Hematopoietic multipotent progenitor cell treated with erythropoietin and hydrocortisone succinate and interleukin-3 and kit ligand, for 15 days (in vitro differentiated cells): ENCODE results near the gene TSC22D1.
"Not testable (repeated sequence)": the region's sequence is repeated elsewhere in the genome, so short reads cannot be mapped to it uniquely, and the experiment has no call there.

Experiments
- DNase-seq: peaks from one replicate; pipeline ENCODE4 v3.0.0-alpha.2; 2015; ENCODE audit warnings: low spot score

Gene TSC22D1

DNA sequence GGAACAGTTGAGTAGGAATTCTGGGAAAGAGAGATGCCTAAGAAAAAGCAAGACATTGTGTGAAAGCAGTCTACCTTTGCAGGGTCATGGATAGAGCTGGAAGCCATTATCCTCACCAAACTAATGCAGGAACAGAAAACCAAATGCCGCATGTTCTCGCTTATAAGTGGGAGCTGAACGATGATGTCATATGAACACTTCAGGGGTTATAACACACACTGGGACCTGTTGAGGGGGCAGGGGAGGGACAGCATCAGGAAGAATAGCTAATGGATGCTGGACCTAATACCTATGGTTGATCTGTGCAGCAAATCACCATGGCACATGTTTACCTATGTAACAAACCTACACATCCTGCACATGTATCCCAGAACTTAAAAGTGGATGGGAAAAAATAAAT lies 69.9 kb downstream of the TSC22D1 start:
- no peak for DNase-seq

DNA sequence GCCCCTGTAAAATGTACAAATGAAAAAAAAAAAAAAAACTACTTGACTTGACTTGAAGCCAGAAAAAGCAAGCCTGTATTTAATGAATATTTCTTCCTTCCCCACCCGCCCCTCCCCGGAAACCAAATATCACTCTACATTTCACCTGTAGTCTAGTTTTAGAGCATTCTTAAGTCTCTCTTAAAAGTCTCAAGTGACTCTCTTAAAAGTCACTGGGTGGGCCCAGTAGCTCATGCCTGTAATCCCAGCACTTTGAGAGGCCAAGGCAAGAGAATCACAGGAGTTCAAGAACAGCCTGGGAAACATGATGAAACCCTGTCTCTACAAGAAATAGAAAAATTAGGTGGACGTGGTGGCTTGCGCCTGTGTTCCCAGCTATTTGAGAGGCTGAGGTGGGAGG lies 72.0 kb downstream of the TSC22D1 start:
- no peak for DNase-seq

DNA sequence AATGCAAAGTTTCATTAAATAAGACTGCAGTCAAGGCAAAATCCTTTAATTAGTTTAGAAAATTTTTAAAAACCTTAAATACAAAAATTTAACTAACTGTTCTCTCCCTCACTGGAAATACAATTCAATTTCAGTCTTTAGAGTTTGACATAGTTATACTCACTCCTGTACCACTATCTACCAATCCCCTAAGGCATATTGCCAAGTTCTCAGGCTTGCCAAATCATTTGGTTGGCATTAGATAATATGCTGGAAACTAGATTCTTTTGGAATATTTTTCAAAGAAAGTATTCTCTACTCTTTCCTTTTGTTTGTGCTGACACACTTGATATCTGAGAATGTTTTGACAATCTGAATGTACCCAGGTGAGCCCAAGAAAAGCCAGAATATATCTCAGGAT lies 77.2 kb downstream of the TSC22D1 start:
- DNase-seq: no peak

DNA sequence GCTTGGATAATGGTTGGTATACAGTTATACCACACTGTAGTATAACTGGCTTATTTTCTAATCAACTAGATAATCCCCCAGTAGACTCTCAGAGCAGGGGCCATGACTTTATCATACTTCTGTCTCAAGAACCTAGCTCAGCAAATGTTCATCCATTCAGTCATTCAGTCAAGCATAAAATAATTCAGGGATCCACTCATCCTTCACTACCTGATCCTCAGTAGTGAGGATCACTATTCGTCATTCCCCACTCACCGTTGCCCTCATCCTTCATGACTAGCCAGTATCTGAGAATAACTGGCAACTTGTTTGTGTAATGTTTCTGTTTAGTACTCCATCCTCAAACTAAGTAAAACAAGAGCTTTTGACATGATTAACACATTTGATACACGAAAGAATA lies 77.6 kb downstream of the TSC22D1 start:
- no peak for DNase-seq

- no peak for DNase-seq
Measured at GRCh38 chr13:44497801-44498200, 78.3 kb downstream of the TSC22D1 start.

DNA sequence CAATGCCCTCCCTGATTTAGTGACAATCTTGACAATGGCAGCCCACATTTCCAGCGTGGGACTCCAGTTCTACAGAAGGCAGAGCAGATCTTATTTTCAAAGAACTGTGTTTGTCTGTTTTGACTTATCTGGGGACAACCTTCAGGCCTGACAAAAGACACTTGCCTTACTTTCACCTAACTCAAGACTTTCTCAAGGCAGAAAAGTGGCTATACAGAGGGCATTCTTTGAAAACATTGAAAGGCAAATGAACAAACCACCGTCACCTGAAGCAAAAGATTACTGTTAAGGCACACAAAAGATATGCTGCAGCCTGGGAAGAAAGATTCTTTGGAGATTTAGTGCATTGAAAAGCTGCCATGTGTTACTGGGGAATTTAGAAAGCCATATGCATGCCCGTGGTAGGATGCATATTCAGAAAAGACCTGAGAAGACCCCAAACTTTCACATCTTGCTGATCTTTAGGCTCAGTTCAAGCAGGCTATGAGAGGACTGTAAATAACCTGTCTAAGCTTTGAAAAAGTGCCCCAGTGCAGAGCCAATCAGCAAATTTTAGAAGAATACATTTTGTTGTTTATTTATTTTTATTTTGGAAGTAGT lies 82.8 kb downstream of the TSC22D1 start:
- no peak for DNase-seq

- no peak for DNase-seq
Measured at GRCh38 chr13:44489751-44490150, 86.4 kb downstream of the TSC22D1 start.

- no peak for DNase-seq
Measured at GRCh38 chr13:44487989-44488388, 88.1 kb downstream of the TSC22D1 start.

GRCh38 chr13:44484562-44485138 lies 91.5 kb downstream of the TSC22D1 start:
- no peak for DNase-seq

- no peak for DNase-seq
Measured at GRCh38 chr13:44474122-44474910, 101.8 kb downstream of the TSC22D1 start.

GRCh38 chr13:44471686-44472085 lies 104.4 kb downstream of the TSC22D1 start:
- DNase-seq: no peak

GRCh38 chr13:44470638-44471562 lies 105.2 kb downstream of the TSC22D1 start:
- peak; percentile 64 for DNase-seq

GRCh38 chr13:44468874-44469273 lies 107.3 kb downstream of the TSC22D1 start:
- DNase-seq: no peak

DNA sequence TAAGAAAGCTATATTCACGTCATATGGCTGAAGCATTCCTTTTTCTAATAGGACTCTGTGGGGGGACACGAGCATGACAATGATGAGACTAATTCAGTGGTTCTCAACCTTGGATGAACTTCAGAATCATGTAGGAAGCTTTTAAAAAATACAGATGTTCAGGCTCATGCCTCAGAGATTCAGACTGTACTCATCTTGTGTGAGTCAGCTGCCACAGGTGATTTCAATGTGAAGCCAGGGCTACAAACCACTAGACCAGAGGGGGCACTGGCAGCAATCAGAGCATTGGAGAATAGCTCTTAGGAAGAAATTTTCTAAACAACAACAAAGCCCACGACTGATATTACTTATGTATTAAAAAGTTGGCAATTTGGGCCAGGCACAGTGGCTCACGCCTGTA lies 110.8 kb downstream of the TSC22D1 start:
- no peak for DNase-seq

DNA sequence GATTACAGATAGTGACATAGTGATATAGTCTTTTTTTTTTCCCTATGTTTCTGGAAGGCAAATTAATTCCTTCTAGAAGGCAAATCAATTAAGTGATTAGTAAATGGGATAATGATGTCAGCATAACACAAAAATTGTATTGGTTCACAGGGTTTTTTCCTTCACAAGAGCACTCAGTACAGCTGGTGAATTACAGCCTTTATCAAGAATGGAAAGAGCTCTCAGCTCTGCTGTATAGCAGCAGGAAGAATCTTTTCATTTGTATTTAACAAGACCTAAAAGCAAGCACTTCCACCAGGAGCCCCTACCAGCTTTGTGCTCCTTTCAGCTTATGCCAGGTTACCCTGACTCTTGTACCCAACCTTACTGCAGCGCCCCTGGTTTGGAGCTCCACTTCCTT lies 111.7 kb downstream of the TSC22D1 start:
- no peak for DNase-seq

DNA sequence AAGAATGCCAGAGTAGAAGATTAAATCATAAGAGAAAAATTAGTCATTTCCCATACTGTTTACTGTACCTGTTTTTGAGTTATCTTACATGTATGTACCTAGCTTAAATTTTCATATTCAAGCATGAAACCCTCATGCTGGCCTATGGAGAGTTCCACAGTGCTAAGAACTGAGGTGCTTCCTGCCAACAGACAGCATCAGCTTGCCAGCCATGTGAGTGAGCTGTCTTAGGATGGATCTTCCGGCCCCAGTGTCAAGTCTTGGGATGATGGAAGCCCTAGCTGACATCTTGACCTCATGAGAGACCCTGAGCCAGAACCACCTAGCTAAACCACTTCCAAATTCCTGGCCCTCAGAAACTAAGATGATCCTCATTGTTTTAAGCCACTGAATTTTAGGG lies 112.4 kb downstream of the TSC22D1 start:
- DNase-seq: no peak

GRCh38 chr13:44459674-44460073 lies 116.5 kb downstream of the TSC22D1 start:
- DNase-seq: no peak

- DNase-seq: no peak
Measured at GRCh38 chr13:44458313-44458975, 117.7 kb downstream of the TSC22D1 start.

- not testable (repeated sequence) for DNase-seq
Measured at GRCh38 chr13:44456212-44456611, 119.9 kb downstream of the TSC22D1 start.

- no peak for DNase-seq
Measured at GRCh38 chr13:44455769-44456168, 120.4 kb downstream of the TSC22D1 start.

GRCh38 chr13:44453881-44454280 lies 122.2 kb downstream of the TSC22D1 start:
- DNase-seq: no peak

DNA sequence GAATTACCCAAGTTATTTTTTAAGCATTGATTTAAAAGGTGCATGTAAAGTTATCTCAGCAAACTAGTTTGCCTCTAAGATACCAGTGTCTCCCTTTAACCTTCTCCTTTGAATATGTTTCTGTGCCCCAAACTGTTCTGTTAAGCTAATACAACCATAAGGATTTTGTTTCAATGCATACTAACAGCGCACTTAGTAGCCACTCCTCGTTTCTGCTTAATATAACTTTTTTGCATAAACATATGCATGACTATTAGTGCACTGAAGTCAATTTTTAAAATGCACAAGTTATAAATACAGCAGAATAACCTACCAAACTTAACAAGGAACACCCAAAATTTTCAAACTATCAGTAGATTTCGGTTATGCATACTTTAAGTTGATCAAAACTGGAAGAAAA lies 123.1 kb downstream of the TSC22D1 start:
- no peak for DNase-seq
